SK-N-SH (cell line): Measurements from ENCODE around the gene ST8SIA6. TPM values are rescaled to one million over a fixed set of nuclear protein-coding genes. Genes with fewer than 3 reads are reported as not detected.

Source experiments
- CTCF ChIA-PET: fragments of 300-600, 350-600 bp; formaldehyde crosslinking; extraction: SDS; loops from one replicate; lab custom pipeline; 2021; lab: Yijun Ruan, JAX
- POLR2A ChIA-PET: fragments of 350-600 bp; sonication (Branson Sonifier 250); formaldehyde crosslinking; extraction: SDS; loops from one replicate; lab custom pipeline; 2020; ENCODE audit warnings: antibody characterized with exemption, inconsistent platforms; lab: Yijun Ruan, JAX
- DNase-seq: peaks from one replicate; pipeline ENCODE4 v3.0.0; 2012
- H2AFZ ChIP-seq: fragments of 200-600 bp; sonication (generic); 2 replicates; pipeline ENCODE4 v1.8.1; 2016; ENCODE audit warnings: antibody characterized with exemption, mild to moderate bottlenecking, low read depth
- H3F3A ChIP-seq: fragments of 200-600 bp; sonication (generic); replicated peaks from 2 replicates; pipeline ENCODE3; 2016; ENCODE audit warnings: antibody characterized with exemption, mild to moderate bottlenecking; ENCODE audit not compliant: insufficient read depth
- H3K27ac ChIP-seq, 2 experiments: fragments of 200-500 bp in 1 of 2; fragments of 200-600 bp in 1 of 2; sonication (Bioruptor generic) in 1 of 2; sonication (generic), shearing (Covaris generic) in 1 of 2; 2 replicates each; pipeline versions ENCODE4 v1.5.1 to v1.6.1; 2014 to 2016; ENCODE audit warnings: low read depth in 2 of 2, inconsistent platforms in 1 of 2, low read length in 1 of 2, mild to moderate bottlenecking in 1 of 2, mixed read lengths in 1 of 2
- H3K27me3 ChIP-seq: fragments of 200-600 bp; sonication (generic), shearing (Covaris generic); 2 replicates; pipeline ENCODE4 v1.6.1; 2016; ENCODE audit warnings: mixed run types; ENCODE audit not compliant: insufficient read depth
- H3K36me3 ChIP-seq, 2 experiments: fragments of 200-500 bp in 1 of 2; fragments of 200-600 bp in 1 of 2; sonication (Bioruptor generic) in 1 of 2; sonication (generic) in 1 of 2; replicated peaks in 1 of 2; 2 replicates each; pipeline versions ENCODE3 to v1.5.1; 2014 to 2016; ENCODE audit warnings: low read length in 1 of 2, mild to moderate bottlenecking in 1 of 2; ENCODE audit not compliant: insufficient read depth in 2 of 2, control insufficient read depth in 1 of 2
- H3K4me1 ChIP-seq, 2 experiments: fragments of 200-500 bp in 1 of 2; fragments of 200-600 bp in 1 of 2; sonication (Bioruptor generic) in 1 of 2; sonication (generic), shearing (Covaris generic) in 1 of 2; 2 replicates each; pipeline versions ENCODE4 v1.5.1 to v1.6.1; 2014 to 2016; ENCODE audit warnings: low read depth in 1 of 2, low read length in 1 of 2, mixed run types in 1 of 2; ENCODE audit not compliant: insufficient read depth in 2 of 2, control insufficient read depth in 1 of 2
- H3K4me2 ChIP-seq: fragments of 200-600 bp; sonication (generic), shearing (Covaris generic); 2 replicates; pipeline ENCODE4 v1.6.1; 2017; ENCODE audit warnings: mixed run types
- H3K4me3 ChIP-seq, 2 experiments: fragments of 200-500 bp in 1 of 2; fragments of 200-600 bp in 1 of 2; sonication (Bioruptor generic) in 1 of 2; sonication (generic), shearing (Covaris generic) in 1 of 2; 2 replicates each; pipeline versions ENCODE4 v1.5.1 to v1.8.1; 2014 to 2016; ENCODE audit warnings: low read depth in 2 of 2, inconsistent platforms in 1 of 2, low read length in 1 of 2, mild to moderate bottlenecking in 1 of 2, mixed read lengths in 1 of 2, moderate library complexity in 1 of 2
- H3K79me2 ChIP-seq: fragments of 200-600 bp; sonication (generic); 2 replicates; pipeline ENCODE4 v1.8.1; 2017; ENCODE audit warnings: mild to moderate bottlenecking; ENCODE audit not compliant: insufficient read depth
- H3K9ac ChIP-seq: fragments of 200-600 bp; sonication (generic); 2 replicates; pipeline ENCODE4 v1.6.1; 2017; ENCODE audit warnings: mixed run types
- H3K9me2 ChIP-seq: fragments of 200-600 bp; sonication (generic); 2 replicates; pipeline ENCODE4 v1.6.1; 2017; ENCODE audit warnings: mixed run types
- H3K9me3 ChIP-seq: fragments of 200-600 bp; sonication (generic); 2 replicates; pipeline ENCODE4 v1.6.1; 2017; ENCODE audit warnings: mixed run types, mild to moderate bottlenecking, moderate library complexity
- H4K20me1 ChIP-seq: fragments of 200-600 bp; sonication (generic); 2 replicates; pipeline ENCODE4 v1.6.1; 2017; ENCODE audit warnings: mild to moderate bottlenecking, mixed run types; ENCODE audit not compliant: insufficient read depth
- EP300 ChIP-seq, 2 experiments: IDR thresholded peaks; 2 replicates each; pipeline versions ENCODE4 v1.4.0 to v1.6.1; 2012; ENCODE audit warnings: borderline replicate concordance in 1 of 2, low read depth in 1 of 2, low read length in 1 of 2
- FOSL2 ChIP-seq: IDR thresholded peaks from 2 replicates; pipeline ENCODE4 v1.4.0; 2012; ENCODE audit warnings: low read depth, mild to moderate bottlenecking, moderate library complexity, borderline replicate concordance
- GATA2 ChIP-seq: sonication (generic); formaldehyde crosslinking; IDR thresholded peaks from 2 replicates; pipeline ENCODE4 v1.5.0; 2020; ENCODE audit warnings: mild to moderate bottlenecking, missing genetic modification reagents
- JUND ChIP-seq: IDR thresholded peaks from 2 replicates; pipeline ENCODE4 v1.4.0; 2012
- MXI1 ChIP-seq: IDR thresholded peaks from 2 replicates; pipeline ENCODE4 v1.6.1; 2012; ENCODE audit warnings: mild to moderate bottlenecking, low read depth, low read length, improper control_type of control experiment
- PBX3 ChIP-seq: IDR thresholded peaks from 2 replicates; pipeline ENCODE4; 2012
- POLR2AphosphoS5 ChIP-seq: IDR thresholded peaks from 2 replicates; pipeline ENCODE4 v1.6.1; 2012; ENCODE audit warnings: low read depth, low read length
- RFX5 ChIP-seq: IDR thresholded peaks from 2 replicates; pipeline ENCODE4 v1.6.1; 2012; ENCODE audit warnings: mild to moderate bottlenecking, improper control_type of control experiment, low read length
- SMC3 ChIP-seq: IDR thresholded peaks from 2 replicates; pipeline ENCODE4 v1.6.1; 2012; ENCODE audit warnings: low read depth, low read length, improper control_type of control experiment
- TAF1 ChIP-seq: IDR thresholded peaks from 2 replicates; pipeline ENCODE4 v1.6.1; 2012; ENCODE audit warnings: low read depth, mild to moderate bottlenecking, low read length, moderate library complexity, borderline replicate concordance
- TEAD4 ChIP-seq: IDR thresholded peaks from 2 replicates; pipeline ENCODE4 v1.4.0; 2012; ENCODE audit warnings: mild to moderate bottlenecking, borderline replicate concordance; ENCODE audit not compliant: insufficient read depth
- USF1 ChIP-seq: IDR thresholded peaks from 2 replicates; pipeline ENCODE4 v1.4.0; 2012; ENCODE audit warnings: low read depth, borderline replicate concordance
- YY1 ChIP-seq: IDR thresholded peaks from 2 replicates; pipeline ENCODE4 v1.4.0; 2012; ENCODE audit warnings: low read depth, mild to moderate bottlenecking
- WGBS: methylation state at CpG from one replicate; pipeline ENCODE4 v1.1.6; 2017; ENCODE audit warnings: low lambda C conversion rate; 5-methylcytosine and 5-hydroxymethylcytosine counted together
- polyA plus RNA-seq, 3 experiments: library from polyadenylated mRNA; depleted of rRNA; stranded (reverse); fragments of >200 nt; gene quantifications; 2 replicates each; pipeline ENCODE4 v1.2.3, GENCODE V29; 2012

The ST8SIA6 gene
- polyA plus RNA-seq, 1 of the 3 experiments (the other 2 are of a cell fraction): 0.03 TPM

GRCh38 chr10:17276756-17277424, 177.5 kb downstream of the ST8SIA6 start:
- H3F3A ChIP-seq: no peaks in the 10 kb centered on the region
- H3K9me2 ChIP-seq: no peaks in the 10 kb centered on the region
- WGBS: 64% methylated on average over 9 of the region's 9 CpGs
- TF ChIP-seq MXI1: no peak
- no peak for TF ChIP-seq TEAD4
- TF ChIP-seq RFX5: no peak
- TF ChIP-seq GATA2: no peak
- no peak for TF ChIP-seq YY1
- no peak for TF ChIP-seq JUND
- no peak for TF ChIP-seq TAF1
- no peak for TF ChIP-seq SMC3
- no peak for TF ChIP-seq FOSL2
- TF ChIP-seq POLR2AphosphoS5: no peak
- TF ChIP-seq USF1: no peak
- no peak overlapping the region for H2AFZ ChIP-seq
- no peak overlapping the region for H3K9ac ChIP-seq
- CTCF ChIA-PET: interaction anchor here (1.0 to 1.6 kb wide), 4 partner anchors 14 to 448 kb away, joined by 3 to 5 read pairs (median 4); no protein-coding TSS in a partner anchor
- no peak for DNase-seq
- H3K27me3 ChIP-seq: no peaks in the 10 kb centered on the region
- H4K20me1 ChIP-seq: no peaks in the 10 kb centered on the region
- H3K79me2 ChIP-seq: no peaks in the 10 kb centered on the region
- H3K36me3 ChIP-seq: no peaks in the 10 kb centered on the region
- H3K9me3 ChIP-seq: no peaks in the 10 kb centered on the region
- no peak overlapping the region for H3K27ac ChIP-seq
- no peaks in the 10 kb centered on the region; a peak in 1 of 4 replicates for H3K4me1 ChIP-seq
- H3K4me2 ChIP-seq: no peak overlapping the region
- H3K4me3 ChIP-seq: no peak overlapping the region
- POLR2A ChIA-PET: interaction anchor here (0.7 kb wide), 1 partner anchor 627 kb away, joined by 3 read pairs; no protein-coding TSS in a partner anchor

DNA sequence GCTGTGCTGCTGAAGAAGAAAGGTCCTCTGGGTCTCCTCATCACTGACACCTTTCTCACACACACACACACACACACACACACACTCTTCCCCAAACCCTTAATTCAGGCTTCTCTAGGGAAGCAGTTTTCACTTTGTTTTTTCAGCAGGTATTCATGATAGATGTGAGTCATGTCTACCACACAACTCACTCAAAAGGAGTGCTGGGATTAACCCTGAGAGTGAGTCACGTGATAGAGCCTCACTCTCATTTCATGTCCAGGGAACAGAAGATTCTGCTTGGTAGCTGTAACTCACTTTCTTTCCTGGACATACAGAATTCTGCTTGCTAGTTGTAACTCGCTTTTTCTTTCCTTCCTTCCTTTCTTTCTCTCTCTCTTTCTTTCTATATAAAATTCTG, 181.0 kb downstream of the ST8SIA6 start:
- Histone ChIP-seq H4K20me1 (no peaks in the 10 kb centered on the region), H3K4me1 (no peaks in the 10 kb centered on the region; a peak in 1 of 4 replicates), H3K4me3 (no peak overlapping the region), H3K9me3 (no peaks in the 10 kb centered on the region), H3K79me2 (no peaks in the 10 kb centered on the region), H3K9me2 (no peaks in the 10 kb centered on the region), H3K36me3 (no peaks in the 10 kb centered on the region), H3K9ac (no peak overlapping the region), H3K27me3 (no peaks in the 10 kb centered on the region), H3F3A (no peaks in the 10 kb centered on the region), H2AFZ (no peak overlapping the region; the same call in 1 of the 2 replicates), H3K4me2 (no peak overlapping the region), H3K27ac (no peak overlapping the region)
- peak; percentile 33; the same call in 1 of the 2 replicates for TF ChIP-seq FOSL2
- peak; percentile 35; the same call in 1 of the 2 replicates for TF ChIP-seq JUND
- peak; percentile 80; the same call in 1 of the 2 replicates for TF ChIP-seq USF1
- no peak for TF ChIP-seq EP300 (IDR thresholded peaks at IDR 0.05; ENCODE audit: borderline replicate concordance in 1 of 2, low read depth in 1 of 2, low read length in 1 of 2)
- TF ChIP-seq PBX3: peak; percentile 38; the same call in 1 of the 2 replicates
- no peak for DNase-seq
- 23% methylated on average over 2 of the region's 2 CpGs for WGBS
- CTCF ChIA-PET: interaction anchor here (1.0 to 1.7 kb wide), 2 partner anchors 8 to 18 kb away, joined by 3 to 6 read pairs; no protein-coding TSS in a partner anchor
- POLR2A ChIA-PET: no interaction called here
